Measurements from ENCODE around the gene RHCE.

The RHCE gene

DNA sequence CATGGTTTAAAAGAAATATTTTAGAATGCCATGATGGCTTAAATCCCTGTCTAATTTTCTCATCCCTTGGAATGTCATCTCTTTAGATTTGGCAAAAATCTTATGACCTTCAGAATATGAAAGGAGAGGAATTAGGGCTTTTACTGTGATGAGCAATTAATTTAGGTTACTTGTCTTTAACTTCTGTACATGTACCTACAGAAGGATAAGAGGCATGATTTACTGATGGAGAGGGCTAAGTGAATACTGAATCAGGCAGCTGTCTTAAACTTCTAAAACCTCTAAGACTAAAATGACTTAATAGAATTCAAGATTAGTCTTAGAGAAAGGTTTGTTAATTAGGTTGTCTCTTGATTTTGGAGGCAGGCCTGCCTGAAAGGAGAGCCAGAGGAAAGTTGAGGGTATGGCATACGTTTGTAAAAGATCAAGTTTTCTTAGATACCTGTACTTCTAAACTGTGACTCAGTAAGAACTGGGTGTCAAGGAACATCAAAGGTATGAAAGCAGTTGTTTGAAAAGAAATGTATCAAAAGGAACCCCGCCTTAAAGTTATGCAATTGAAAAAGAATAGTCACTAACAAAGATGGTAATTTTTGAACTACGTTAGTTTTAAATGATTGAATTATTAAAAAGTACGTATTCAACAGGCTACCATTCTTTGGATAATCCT is 22.5 kb upstream of the RHCE start:
- no peak for TF ChIP-seq ZNF274 (IDR thresholded peaks at IDR 0.05; ENCODE audit: low read depth, low read length)
- H3K4me3 ChIP-seq (ENCODE audit: low read length), result no peak overlapping the region

DNA sequence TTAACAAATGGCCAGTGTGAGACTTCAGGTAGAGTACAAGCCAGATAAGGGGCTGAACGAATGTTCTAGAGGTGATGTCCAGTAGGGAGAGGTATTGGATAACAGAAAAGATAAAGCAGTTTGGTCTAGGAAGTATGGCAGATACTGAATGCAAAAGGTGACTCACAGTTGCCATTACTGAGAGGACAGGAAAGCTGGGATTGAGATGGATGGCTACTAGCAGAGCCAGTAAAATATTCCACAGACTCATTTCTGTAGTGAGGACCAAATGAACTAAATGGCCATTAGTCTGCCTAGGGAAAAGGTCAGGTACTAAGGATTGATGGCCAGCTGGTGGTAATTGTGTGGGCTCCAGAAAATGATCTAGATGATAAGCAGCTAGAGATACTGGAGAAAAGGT is 21.6 kb upstream of the RHCE start:
- no peak overlapping the region for H3K4me3 ChIP-seq (ENCODE audit: low read length)
- TF ChIP-seq ZNF274 (IDR thresholded peaks at IDR 0.05; ENCODE audit: low read depth, low read length), result no peak

DNA sequence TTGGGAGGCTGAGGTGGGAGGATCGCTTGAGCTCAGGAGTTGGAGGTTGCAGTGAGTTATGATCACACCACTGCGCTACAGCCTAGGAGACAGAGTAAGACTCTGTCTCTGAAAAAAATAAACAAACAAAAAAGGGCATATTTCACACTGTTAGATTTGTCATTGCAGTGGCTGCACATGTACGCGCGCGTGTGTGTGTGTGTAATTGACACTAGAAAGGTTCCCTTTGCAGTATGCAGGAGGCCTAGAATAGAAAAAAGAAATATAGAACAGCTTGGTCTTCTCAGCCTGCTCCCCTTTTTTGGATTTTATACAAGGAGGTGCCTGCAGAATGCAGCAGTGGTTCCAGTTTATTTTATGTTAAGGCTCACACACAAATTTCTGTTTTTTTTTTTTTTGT is 18.7 kb upstream of the RHCE start:
- TF ChIP-seq ZNF274 (IDR thresholded peaks at IDR 0.05; ENCODE audit: low read depth, low read length), result no peak

DNA sequence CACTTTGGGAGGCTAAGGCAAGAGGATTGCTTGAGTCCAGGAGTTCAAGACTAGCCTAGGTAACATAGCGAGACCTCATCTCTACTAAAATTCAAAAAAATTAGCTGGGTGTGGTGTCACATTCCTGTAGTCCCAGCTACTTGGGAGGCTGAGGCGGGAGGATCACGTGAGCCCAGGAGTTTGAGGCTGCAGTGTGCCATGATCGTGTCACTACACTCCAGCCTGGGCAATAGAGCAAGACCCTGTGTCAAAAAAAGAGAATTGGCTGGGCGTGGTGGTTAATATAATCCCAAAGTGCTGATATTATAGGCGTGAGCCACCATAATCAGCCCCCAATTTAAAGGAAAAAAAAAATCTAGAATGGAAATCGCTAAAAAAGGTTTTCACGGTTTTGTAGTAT is 17.0 kb upstream of the RHCE start:
- TF ChIP-seq ZNF274 (IDR thresholded peaks at IDR 0.05; ENCODE audit: low read depth, low read length), result no peak
- no peak overlapping the region for H3K4me3 ChIP-seq (ENCODE audit: low read length)

More for the DNA sequence above, 18.7 kb upstream of the RHCE start:
- H3K4me3 ChIP-seq (ENCODE audit: low read length), result no peak overlapping the region

DNA sequence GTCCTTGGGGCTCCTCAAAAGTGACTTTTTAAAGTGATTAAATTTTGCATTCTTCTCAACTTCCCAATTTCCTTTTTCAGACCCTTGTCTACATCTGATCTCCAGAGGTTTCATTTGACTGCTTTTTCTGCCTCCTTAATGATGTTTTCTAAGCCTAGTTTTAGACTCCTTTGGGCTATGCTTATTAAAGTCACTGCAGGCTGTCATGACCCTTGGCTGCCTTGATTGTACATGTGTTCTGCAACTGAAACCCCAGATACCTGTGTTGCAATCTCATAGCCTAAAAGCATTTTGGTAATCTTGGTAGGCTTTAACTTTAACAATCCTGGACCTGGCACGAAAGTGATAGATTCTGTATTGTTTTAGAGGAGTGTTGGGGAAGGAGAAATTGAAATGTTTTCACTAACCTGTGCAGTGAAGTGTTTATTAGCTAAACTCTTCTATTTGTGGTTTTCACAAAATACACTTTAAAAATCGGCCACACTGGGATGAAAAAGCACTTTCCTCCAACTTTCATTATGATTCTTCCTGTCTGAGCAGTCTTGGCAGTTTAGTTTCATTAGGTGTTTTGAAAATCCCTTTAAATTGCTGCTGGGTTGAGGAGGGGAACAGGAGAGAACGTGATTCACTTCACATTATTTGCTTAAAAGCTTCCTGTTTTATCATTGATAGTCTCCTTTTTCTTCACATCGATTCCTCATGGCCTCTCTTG is 14.9 kb upstream of the RHCE start:
- peak overlapping the region; percentile 28; the same call in 1 of the 2 replicates for H3K4me3 ChIP-seq (ENCODE audit: low read length)
- no peak for TF ChIP-seq ZNF274 (IDR thresholded peaks at IDR 0.05; ENCODE audit: low read depth, low read length)

DNA sequence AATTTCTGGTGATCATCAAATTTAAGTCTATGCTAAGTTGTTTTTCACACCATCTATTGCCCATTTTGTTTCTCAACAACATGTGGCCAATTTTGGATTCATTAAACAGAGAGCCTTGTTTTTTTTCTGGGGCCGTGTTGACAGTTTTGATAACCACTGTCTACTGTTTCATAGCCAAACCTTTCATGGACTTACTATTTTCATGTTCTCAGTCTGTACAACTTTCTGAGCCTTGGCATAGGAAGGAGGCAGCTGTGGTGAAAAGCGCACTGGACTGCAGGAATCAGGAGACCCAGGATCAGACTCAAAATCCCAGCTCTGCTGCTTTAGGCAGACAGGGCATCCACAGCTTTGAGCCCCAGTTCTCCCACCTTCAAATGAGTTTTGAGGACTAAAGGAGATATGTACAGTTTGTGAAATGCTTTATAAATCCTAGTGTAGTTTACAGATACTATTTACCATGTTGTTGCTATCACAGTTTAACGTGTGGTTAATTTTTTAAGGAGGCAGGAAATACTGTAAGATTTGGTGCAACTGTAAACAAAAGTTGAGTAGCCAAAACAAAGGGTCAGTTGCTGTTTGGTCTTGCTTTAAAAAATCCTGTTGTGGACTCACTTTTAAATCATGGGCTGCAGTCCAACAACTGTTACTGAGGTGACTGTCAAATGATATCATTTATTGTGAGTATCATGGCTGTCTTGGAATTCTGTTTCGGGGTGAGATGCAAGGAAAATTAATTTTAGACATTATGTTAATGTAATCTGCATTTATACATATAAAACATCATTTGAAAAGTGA is 13.0 kb upstream of the RHCE start:
- no peak for TF ChIP-seq ZNF274 (IDR thresholded peaks at IDR 0.05; ENCODE audit: low read depth, low read length)
- H3K4me3 ChIP-seq (ENCODE audit: low read length), result no peak overlapping the region; the same call in 1 of the 2 replicates

DNA sequence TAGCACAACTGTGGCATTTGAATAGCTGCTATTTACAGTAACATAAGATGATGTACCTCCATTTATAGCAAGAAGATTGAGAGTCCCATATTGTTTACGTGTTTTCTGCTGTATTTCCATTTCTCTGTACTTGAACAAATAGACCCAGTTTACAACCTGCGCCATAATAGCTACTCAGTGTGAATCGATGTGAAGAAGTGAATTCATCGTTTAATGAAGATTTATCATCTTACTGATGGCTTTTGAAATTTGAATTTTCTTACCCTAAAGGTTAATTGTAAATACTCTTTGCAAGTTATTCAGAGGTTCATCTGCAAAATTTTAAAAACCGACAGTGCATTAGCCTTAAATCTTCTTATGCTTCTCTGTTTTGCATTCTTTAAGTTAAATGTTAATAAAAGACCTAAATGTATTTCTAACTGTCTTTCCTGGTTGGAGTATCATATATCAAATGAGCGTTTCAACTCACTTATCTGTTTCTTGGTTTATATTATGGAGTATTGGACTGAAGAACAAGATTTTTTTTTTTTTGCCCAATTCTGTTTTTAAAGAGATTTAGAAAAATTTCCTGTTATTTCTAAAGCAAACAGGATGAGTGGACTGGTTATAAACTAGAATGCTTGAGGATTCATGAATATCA is 12.2 kb upstream of the RHCE start:
- TF ChIP-seq ZNF274 (IDR thresholded peaks at IDR 0.05; ENCODE audit: low read depth, low read length), result no peak
- peak overlapping the region; percentile 97; the same call in 1 of the 2 replicates for H3K4me3 ChIP-seq (ENCODE audit: low read length)

DNA sequence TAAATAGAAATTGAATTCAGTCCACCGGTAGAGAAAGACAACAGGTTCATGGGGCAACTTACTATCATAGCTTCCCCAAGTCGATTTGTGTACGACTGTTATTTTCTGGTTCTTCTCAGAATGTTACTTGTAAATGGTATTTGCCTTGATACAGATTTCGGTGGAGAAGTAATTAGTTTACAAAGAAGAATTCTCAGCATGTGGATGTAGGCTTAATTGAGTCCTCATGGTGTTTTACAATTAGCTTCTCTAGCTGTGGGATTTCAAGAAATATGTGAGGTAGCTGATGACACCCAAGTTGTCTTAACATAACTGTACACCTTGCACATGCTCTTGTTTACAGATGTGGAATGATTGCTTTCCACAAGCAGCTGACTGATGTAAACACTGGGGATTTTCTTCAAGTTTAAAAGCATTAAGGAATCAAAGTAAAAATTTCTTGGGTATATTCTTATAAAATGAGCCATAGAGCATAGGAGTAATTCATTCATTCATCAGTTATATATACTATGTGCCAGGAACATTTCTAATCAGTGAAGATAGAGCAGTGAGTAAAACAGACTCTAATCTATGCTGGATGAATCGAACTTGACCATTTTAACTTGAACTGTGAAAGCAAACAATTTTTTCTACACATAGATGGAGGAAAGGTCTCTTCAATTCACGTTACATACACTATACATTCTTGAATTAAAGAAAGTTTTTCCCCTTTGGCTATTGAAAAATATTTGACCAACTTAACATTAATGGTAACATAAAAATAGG is 11.5 kb upstream of the RHCE start:
- TF ChIP-seq ZNF274 (IDR thresholded peaks at IDR 0.05; ENCODE audit: low read depth, low read length), result no peak
- H3K4me3 ChIP-seq (ENCODE audit: low read length), result peak overlapping the region; percentile 97

DNA sequence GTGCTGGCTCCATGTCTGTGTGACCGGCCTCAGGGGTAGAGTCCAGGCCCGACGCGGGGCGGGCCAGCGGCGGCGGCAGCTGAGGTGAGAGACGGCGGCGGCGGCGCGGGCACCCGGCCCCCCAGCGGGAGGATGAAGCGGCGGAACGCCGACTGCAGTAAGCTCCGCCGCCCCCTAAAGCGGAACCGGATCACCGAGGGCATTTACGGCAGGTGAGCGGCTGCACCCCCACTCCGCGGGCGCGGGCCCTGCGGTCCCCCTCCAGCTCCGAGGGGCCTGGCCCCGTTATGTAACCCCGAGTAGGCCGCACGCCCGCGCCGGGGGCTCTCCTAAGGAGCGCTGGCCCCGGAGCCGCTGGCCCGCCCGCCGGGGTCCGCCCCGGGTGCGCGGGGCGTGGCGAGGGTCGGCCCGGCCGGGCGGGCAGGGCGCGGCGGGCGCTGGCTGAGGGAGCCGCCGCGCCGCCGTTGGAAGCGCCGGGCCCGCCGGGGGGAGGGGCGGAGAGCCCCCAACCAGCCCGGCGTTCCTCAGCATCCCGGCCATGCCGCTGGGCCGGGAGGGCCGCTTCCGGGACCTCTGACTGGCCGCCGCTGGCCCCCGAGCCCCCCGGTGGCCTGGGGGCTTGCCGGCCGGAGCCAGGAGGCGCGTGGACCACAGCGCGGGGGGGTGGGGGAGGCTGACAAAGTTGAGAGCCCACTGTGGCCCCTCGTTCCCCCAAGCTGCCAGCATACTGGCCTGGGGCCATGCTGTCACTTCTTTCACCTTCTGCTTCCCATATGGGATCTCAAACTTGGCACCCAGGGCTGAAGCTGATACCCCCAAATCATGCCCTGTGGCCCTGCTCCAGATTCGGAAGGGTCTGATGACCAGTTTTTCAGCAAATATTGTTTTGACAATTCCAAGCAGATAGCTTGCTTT is 10.6 kb upstream of the RHCE start:
- peak overlapping the region; percentile 97 for H3K4me3 ChIP-seq (ENCODE audit: low read length)
- TF ChIP-seq ZNF274 (IDR thresholded peaks at IDR 0.05; ENCODE audit: low read depth, low read length), result no peak

DNA sequence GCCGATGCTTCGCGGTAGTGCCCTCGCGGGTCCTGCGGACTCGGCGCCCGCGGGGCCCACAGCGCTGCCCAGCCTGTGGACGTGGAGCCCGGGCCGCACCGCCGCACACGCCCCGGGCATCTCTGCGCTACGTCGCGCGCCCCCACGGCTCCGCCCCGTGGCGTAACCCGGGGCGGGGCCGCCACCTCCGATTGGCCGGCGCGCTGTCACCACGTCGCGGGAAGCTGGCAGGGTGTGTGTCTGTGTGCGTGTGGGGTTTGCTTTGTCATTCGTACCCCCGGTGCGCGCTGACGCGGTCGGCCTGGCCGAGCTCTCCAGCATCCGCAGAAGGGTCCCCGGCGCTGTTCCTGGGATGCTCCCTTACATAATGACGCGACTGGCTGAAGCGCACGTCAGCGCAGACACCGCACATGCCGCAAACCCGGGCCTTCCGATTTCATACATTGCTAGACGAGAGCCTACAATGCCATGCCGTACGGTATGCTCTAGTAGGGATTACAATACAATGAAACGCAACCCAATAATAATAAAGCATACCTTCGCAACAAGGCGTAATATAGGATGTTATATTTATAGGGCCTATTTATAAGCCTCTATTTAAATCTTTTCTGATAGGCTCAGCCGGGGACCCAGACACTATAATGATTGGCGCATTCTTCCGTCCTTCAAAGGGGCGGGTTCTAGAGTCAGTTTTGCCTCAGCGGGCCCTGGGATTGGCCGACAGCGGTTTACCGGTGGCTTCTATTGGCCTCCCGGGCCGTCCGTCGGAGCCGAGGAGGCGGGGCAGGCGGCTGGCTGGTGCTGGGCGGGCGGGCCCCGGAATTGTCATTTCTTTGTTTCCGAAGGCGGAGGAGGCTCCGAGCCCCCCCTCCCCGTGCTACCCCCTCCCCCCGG is 9.7 kb upstream of the RHCE start, which contains the start of gene MACO1:
Gene MACO1 (plus strand): TSS at position 825 of the 894 bp plus-strand sequence. CDS start 202 bp downstream, outside the sequence.
- no peak for TF ChIP-seq ZNF274 (IDR thresholded peaks at IDR 0.05; ENCODE audit: low read depth, low read length)
- H3K4me3 ChIP-seq (ENCODE audit: low read length), result peak within 1 kb of the TSS; percentile 98

DNA sequence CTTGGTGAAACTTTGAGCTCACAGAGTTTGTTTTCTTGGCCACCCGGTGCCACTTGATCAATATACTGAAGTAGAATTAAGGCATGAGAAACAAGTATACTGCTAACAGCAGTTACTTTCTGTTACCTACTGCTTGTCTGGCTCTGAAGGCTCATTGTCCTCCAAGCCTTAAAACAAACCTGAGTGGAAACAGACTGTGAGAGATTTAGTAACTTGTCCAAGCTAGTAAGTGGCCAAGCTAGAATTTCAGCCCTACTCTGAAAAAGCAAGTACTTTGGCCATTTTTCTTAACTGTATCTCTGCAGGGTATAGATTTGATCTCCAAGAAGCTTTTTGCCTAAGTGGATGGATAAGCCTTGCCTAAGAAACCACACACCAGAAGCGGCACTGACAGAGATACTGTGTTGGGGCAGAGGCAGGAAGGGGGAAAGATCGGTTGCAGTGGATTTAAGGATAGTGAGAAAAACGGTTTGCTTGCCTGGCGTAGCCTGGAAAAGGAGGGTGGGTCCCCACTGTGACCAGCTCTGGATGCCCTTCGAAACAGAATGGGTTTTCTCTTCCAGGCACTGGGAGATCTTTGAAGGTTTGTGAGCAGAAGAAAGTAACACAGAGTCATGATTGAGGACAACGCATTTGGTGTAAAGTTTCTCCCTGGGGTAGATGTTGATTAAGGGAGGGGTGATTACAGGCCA is 8.0 kb upstream of the RHCE start:
- H3K4me3 ChIP-seq (ENCODE audit: low read length), result no peak overlapping the region
- no peak for TF ChIP-seq ZNF274 (IDR thresholded peaks at IDR 0.05; ENCODE audit: low read depth, low read length)
